SK-N-MC (cell line): ENCODE data around the gene EGFR.

Experiments
- EZH2 ChIP-seq: fragments of 200-600 bp; sonication (generic); IDR thresholded peaks from one replicate; pipeline ENCODE4 v1.6.1; 2017; ENCODE audit warnings: antibody characterized with exemption
- POLR2AphosphoS5 ChIP-seq: IDR thresholded peaks from 2 replicates; pipeline ENCODE4 v1.6.1; 2012; ENCODE audit warnings: mild to moderate bottlenecking, low read depth, low read length, borderline replicate concordance

- TF ChIP-seq POLR2AphosphoS5 (no peak), EZH2 (no peak)
Observed at GRCh38 chr7:55134786-55135185, 116.0 kb downstream of the EGFR start.
